ENCODE measurements around the gene KCNG1.

- no peak for TF ChIP-seq CTCF (conservative IDR thresholded peaks at IDR 0.05; ENCODE audit: low read length)
- TF ChIP-seq EZH2phosphoT487 (IDR thresholded peaks at IDR 0.05; ENCODE audit: borderline replicate concordance), result no peak
Observed at GRCh38 chr20:51043811-51044210, 20.9 kb upstream of the KCNG1 start.
